Adrenal gland (tissue), 5 donors: ENCODE measurements around the gene NFATC2IP.

Experiments used
- POLR2A ChIP-seq, 2 donors: fragments of 450-650 bp; IDR thresholded peaks; one replicate each; pipeline ENCODE4 v1.6.1; 2017; ENCODE audit warnings: antibody characterized with exemption in 2 of 2, mild to moderate bottlenecking in 2 of 2, moderate library complexity in 1 of 2
- TF ChIP-seq, protein P1 (sequence below), 6 experiments: fragments of 450-650 bp in 4 of 6; fragments of 200-600 bp in 2 of 6; sonication (generic) in 1 of 6; IDR thresholded peaks; 1 replicate in 5 of 6; 2 replicates in 1 of 6; pipeline versions ENCODE4 v1.5.1 to v1.8.0; 2016 to 2021; ENCODE audit warnings: antibody characterized with exemption in 6 of 6, mild to moderate bottlenecking in 2 of 6, moderate library complexity in 1 of 6
- donor health status: DM: no; HTN: no; CAD: no.

DNA sequence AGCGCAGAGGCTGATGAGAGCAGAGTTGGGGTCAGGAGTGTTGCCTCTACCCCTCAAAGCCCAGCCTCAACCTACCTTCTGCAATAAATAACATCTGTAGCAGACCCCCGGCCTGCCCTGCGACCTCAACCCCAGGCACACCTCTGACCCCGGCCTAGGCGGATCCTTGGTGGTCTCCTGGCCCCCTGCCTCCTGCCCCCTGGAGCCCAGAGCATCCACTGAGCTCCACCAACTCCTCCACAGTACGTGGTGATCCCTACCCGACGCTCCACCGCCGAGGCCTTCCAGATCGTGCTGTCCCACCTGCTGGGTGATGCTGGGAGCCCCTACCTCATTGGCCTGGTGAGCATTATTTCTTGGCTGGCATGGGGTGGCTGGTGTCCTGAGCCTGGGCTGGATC, 32.2 kb downstream of the NFATC2IP start:
- TF ChIP-seq, protein P1, sequence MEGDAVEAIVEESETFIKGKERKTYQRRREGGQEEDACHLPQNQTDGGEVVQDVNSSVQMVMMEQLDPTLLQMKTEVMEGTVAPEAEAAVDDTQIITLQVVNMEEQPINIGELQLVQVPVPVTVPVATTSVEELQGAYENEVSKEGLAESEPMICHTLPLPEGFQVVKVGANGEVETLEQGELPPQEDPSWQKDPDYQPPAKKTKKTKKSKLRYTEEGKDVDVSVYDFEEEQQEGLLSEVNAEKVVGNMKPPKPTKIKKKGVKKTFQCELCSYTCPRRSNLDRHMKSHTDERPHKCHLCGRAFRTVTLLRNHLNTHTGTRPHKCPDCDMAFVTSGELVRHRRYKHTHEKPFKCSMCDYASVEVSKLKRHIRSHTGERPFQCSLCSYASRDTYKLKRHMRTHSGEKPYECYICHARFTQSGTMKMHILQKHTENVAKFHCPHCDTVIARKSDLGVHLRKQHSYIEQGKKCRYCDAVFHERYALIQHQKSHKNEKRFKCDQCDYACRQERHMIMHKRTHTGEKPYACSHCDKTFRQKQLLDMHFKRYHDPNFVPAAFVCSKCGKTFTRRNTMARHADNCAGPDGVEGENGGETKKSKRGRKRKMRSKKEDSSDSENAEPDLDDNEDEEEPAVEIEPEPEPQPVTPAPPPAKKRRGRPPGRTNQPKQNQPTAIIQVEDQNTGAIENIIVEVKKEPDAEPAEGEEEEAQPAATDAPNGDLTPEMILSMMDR (IDR thresholded peaks at IDR 0.05): no peak
- no peak for TF ChIP-seq POLR2A (IDR thresholded peaks at IDR 0.05)
